Lower leg skin (tissue), 3 donors: Measurements from ENCODE around the gene NPIPA2.
"Not testable (repeated sequence)": the region's sequence is repeated elsewhere in the genome, so short reads cannot be mapped to it uniquely, and the experiment has no call there.

Experiments
- CTCF ChIP-seq, 3 donors: fragments of 450-650 bp; IDR thresholded peaks; one replicate each; pipeline ENCODE4 v1.5.1; 2016; ENCODE audit warnings: antibody characterized with exemption in 3 of 3, mild to moderate bottlenecking in 3 of 3, moderate library complexity in 2 of 3
- POLR2A ChIP-seq, 2 donors: fragments of 450-650 bp; IDR thresholded peaks; one replicate each; pipeline ENCODE4 v1.6.1; 2016 to 2017; ENCODE audit warnings: antibody characterized with exemption in 2 of 2, mild to moderate bottlenecking in 1 of 2, moderate library complexity in 1 of 2

GRCh38 chr16:14807184-14807678, 64.9 kb downstream of the NPIPA2 start:
- TF ChIP-seq CTCF, POLR2A (IDR thresholded peaks at IDR 0.05): not testable (repeated sequence)
